GM23338 (cell line): ENCODE data around the gene RNFT2. TPM values are rescaled to one million over a fixed set of nuclear protein-coding genes. Genes with fewer than 3 reads are reported as not detected.

ENCODE experiments used
- ATAC-seq: fragments of 200-7000 bp; cut with Tn5 transposase; 3 replicates; pipeline ENCODE4 v1.9.1; 2020
- DNase-seq: peaks from one replicate; pipeline ENCODE4 v3.0.0-alpha.2; 2015; ENCODE audit warnings: low spot score
- H2AFZ ChIP-seq: fragments of 200-600 bp; sonication (generic); 2 replicates; pipeline ENCODE4 v1.8.0; 2016; ENCODE audit warnings: antibody characterized with exemption, mild to moderate bottlenecking, moderate library complexity
- H3F3A ChIP-seq: fragments of 200-600 bp; sonication (generic); replicated peaks from 2 replicates; pipeline ENCODE4 v1.8.0; 2017; ENCODE audit warnings: antibody characterized with exemption, mixed run types, low read depth
- H3K27ac ChIP-seq: fragments of 200-600 bp; sonication (generic); 2 replicates; pipeline ENCODE4 v1.6.1; 2016; ENCODE audit warnings: low read depth
- H3K27me3 ChIP-seq: fragments of 200-600 bp; sonication (generic); 2 replicates; pipeline ENCODE4 v1.8.0; 2016; ENCODE audit warnings: mild to moderate bottlenecking, mixed run types, moderate library complexity; ENCODE audit not compliant: insufficient read depth
- H3K36me3 ChIP-seq: fragments of 200-600 bp; sonication (generic); 2 replicates; pipeline ENCODE4 v1.8.0; 2016; ENCODE audit warnings: mild to moderate bottlenecking; ENCODE audit not compliant: insufficient read depth
- H3K4me1 ChIP-seq: fragments of 200-600 bp; sonication (generic); 2 replicates; pipeline ENCODE4 v1.8.0; 2016; ENCODE audit warnings: mild to moderate bottlenecking, moderate library complexity; ENCODE audit not compliant: insufficient read depth
- H3K4me2 ChIP-seq: fragments of 200-600 bp; sonication (generic); 2 replicates; pipeline ENCODE4 v1.7.1; 2017; ENCODE audit warnings: mixed run types
- H3K4me3 ChIP-seq: fragments of 200-600 bp; sonication (generic); 2 replicates; pipeline ENCODE4 v1.6.1; 2016; ENCODE audit warnings: mixed run types
- H3K79me2 ChIP-seq: fragments of 200-600 bp; sonication (generic); replicated peaks from 2 replicates; pipeline ENCODE4 v1.8.0; 2017; ENCODE audit warnings: mild to moderate bottlenecking; ENCODE audit not compliant: insufficient read depth
- H3K9me2 ChIP-seq: fragments of 200-600 bp; sonication (generic); 2 replicates; pipeline ENCODE4 v1.8.0; 2017; ENCODE audit not compliant: insufficient read depth
- H4K20me1 ChIP-seq: fragments of 200-600 bp; sonication (generic); replicated peaks from 2 replicates; pipeline ENCODE4 v1.8.0; 2017; ENCODE audit warnings: mild to moderate bottlenecking; ENCODE audit not compliant: insufficient read depth
- H3K27ac Mint-ChIP-seq: 2 replicates; pipeline ENCODE4 v1.8.0; 2020; ENCODE audit warnings: inconsistent platforms, mild to moderate bottlenecking, moderate library complexity, mixed read lengths
- H3K27me3 Mint-ChIP-seq: 3 replicates; pipeline ENCODE4 v1.8.0; 2022; ENCODE audit warnings: low read depth, mild to moderate bottlenecking, moderate library complexity, mixed read lengths, inconsistent platforms; ENCODE audit not compliant: insufficient read depth, poor library complexity
- H3K36me3 Mint-ChIP-seq: 3 replicates; pipeline ENCODE4 v1.8.0; 2021; ENCODE audit warnings: low read depth, mild to moderate bottlenecking, inconsistent platforms, moderate library complexity, mixed read lengths
- H3K4me1 Mint-ChIP-seq: 3 replicates; pipeline ENCODE4 v1.8.0; 2020; ENCODE audit warnings: mild to moderate bottlenecking, inconsistent platforms, mixed read lengths
- H3K4me3 Mint-ChIP-seq: 3 replicates; pipeline ENCODE4 v1.8.0; 2021; ENCODE audit warnings: moderate library complexity, mild to moderate bottlenecking, inconsistent platforms, mixed read lengths
- H3K9me3 Mint-ChIP-seq: 3 replicates; pipeline ENCODE4 v1.8.0; 2020; ENCODE audit warnings: moderate library complexity, mild to moderate bottlenecking, inconsistent platforms, mixed read lengths
- ETS1 ChIP-seq: IDR thresholded peaks from 2 replicates; pipeline ENCODE4 v1.6.1; 2016; ENCODE audit warnings: antibody characterized with exemption
- STAT1 ChIP-seq: IDR thresholded peaks from one replicate; pipeline ENCODE4 v1.6.1; 2016; ENCODE audit warnings: antibody characterized with exemption; ENCODE audit not compliant: unreplicated experiment
- ZNF462 ChIP-seq: fragments of 250-450 bp; sonication (Bioruptor Pico); IDR thresholded peaks from 2 replicates; pipeline ENCODE4 v1.5.0; 2020; ENCODE audit warnings: mild to moderate bottlenecking, moderate library complexity
- polyA plus RNA-seq: library from polyadenylated mRNA; unstranded; fragments of >200 nt; fragmentation: Nextera tagmentation; extraction: Ambion mirVana; gene quantifications from 2 replicates; pipeline ENCODE4 v1.2.1, GENCODE V29; 2016
- total RNA-seq: library from RNA; depleted of rRNA; stranded (reverse); fragments of >200 nt; shearing (Covaris generic); gene quantifications from 2 replicates; pipeline ENCODE4 v1.2.3, GENCODE V29; 2014

RNFT2 gene
- total and polyA plus RNA-seq, 2 experiments from 2014 or later = 19.3 to 22.9 TPM

GRCh38 chr12:116853507-116853906 lies 115.4 kb downstream of the RNFT2 start:
- no peaks in the 10 kb centered on the region for H3K4me1 ChIP-seq
- no peak for DNase-seq
- H3K27ac ChIP-seq = no peak overlapping the region
- Mint-ChIP-seq H3K27me3 (peaks cover 8% of the 10 kb centered on the region), H3K27ac (no peak overlapping the region; the same call in 1 of the 2 replicates), H3K36me3 (peaks cover under 1% of the 10 kb centered on the region; the same call in 1 of the 3 replicates), H3K4me3 (no peak overlapping the region), H3K4me1 (peaks cover 7% of the 10 kb centered on the region), H3K9me3 (no peaks in the 10 kb centered on the region)
- TF ChIP-seq ZNF462 (CRISPR knock-in tag) = no peak
- no peak overlapping the region for H3K4me2 ChIP-seq
- H3F3A ChIP-seq = no peaks in the 10 kb centered on the region
- H4K20me1 ChIP-seq = peaks cover 4% of the 10 kb centered on the region; the same call in 1 of the 2 replicates
- no peaks in the 10 kb centered on the region for H3K9me2 ChIP-seq
- H2AFZ ChIP-seq = no peak overlapping the region
- no peaks in the 10 kb centered on the region for H3K79me2 ChIP-seq
- ATAC-seq = no peak
- no peaks in the 10 kb centered on the region for H3K27me3 ChIP-seq
- no peak overlapping the region for H3K4me3 ChIP-seq
- H3K36me3 ChIP-seq = no peaks in the 10 kb centered on the region

GRCh38 chr12:116855744-116856470 lies 117.8 kb downstream of the RNFT2 start:
- ATAC-seq = no peak
- Mint-ChIP-seq H3K27ac (no peak overlapping the region), H3K27me3 (peaks cover 13% of the 10 kb centered on the region), H3K4me1 (peaks cover 29% of the 10 kb centered on the region), H3K9me3 (no peaks in the 10 kb centered on the region), H3K4me3 (no peak overlapping the region), H3K36me3 (no peaks in the 10 kb centered on the region)
- no peaks in the 10 kb centered on the region for H3F3A ChIP-seq
- no peak overlapping the region for H2AFZ ChIP-seq
- no peak overlapping the region for H3K27ac ChIP-seq
- H3K4me3 ChIP-seq = no peak overlapping the region
- H3K79me2 ChIP-seq = no peaks in the 10 kb centered on the region
- H3K4me2 ChIP-seq = no peak overlapping the region
- H3K27me3 ChIP-seq = no peaks in the 10 kb centered on the region
- H3K36me3 ChIP-seq = no peaks in the 10 kb centered on the region
- peaks cover 19% of the 10 kb centered on the region for H3K4me1 ChIP-seq
- TF ChIP-seq ETS1 (no peak), STAT1 (no peak)
- peaks cover 4% of the 10 kb centered on the region; the same call in 1 of the 2 replicates for H4K20me1 ChIP-seq
- no peak for DNase-seq
- H3K9me2 ChIP-seq = no peaks in the 10 kb centered on the region
